ENCODE measurements around the gene LCE1C.

LCE1C gene

GRCh38 chr1:152806576-152806975 is at the start of gene LCE1C:
Gene LCE1C (minus strand): TSS chr1:152806651. CDS start chr1:152805478, 1,173 bp downstream.
- no peak for TF ChIP-seq CTCF (IDR thresholded peaks at IDR 0.05; ENCODE audit: borderline replicate concordance, insufficient read depth, low read depth, low read length)
- no peak within 1 kb of the TSS for H3K4me3 ChIP-seq (ENCODE audit: low read depth, low read length)

GRCh38 chr1:152855661-152856060 is 49.2 kb upstream of the LCE1C start:
- TF ChIP-seq CTCF (IDR thresholded peaks at IDR 0.05; ENCODE audit: borderline replicate concordance, insufficient read depth, low read depth, low read length) = no peak
- no peak overlapping the region for H3K4me3 ChIP-seq (ENCODE audit: low read depth, low read length)

GRCh38 chr1:152842556-152842955 is 36.1 kb upstream of the LCE1C start, which contains the start of gene LCE6A:
Gene LCE6A (plus strand): TSS chr1:152842856. CDS start chr1:152843521, 665 bp downstream.
- no peak for TF ChIP-seq CTCF (IDR thresholded peaks at IDR 0.05; ENCODE audit: borderline replicate concordance, insufficient read depth, low read depth, low read length)
- H3K4me3 ChIP-seq (ENCODE audit: low read depth, low read length) = no peak within 1 kb of the TSS

- H3K4me3 ChIP-seq (ENCODE audit: low read depth, low read length) = no peak overlapping the region
- TF ChIP-seq CTCF (IDR thresholded peaks at IDR 0.05; ENCODE audit: borderline replicate concordance, insufficient read depth, low read depth, low read length) = no peak
Measured at GRCh38 chr1:152836870-152837269, 30.4 kb upstream of the LCE1C start.

- no peak within 1 kb of the TSS for H3K4me3 ChIP-seq (ENCODE audit: low read depth, low read length)
- TF ChIP-seq CTCF (IDR thresholded peaks at IDR 0.05; ENCODE audit: borderline replicate concordance, insufficient read depth, low read depth, low read length) = no peak
Measured at GRCh38 chr1:152827173-152827572, 20.7 kb upstream of the LCE1C start, which contains the start of gene LCE1A. Gene LCE1A (plus strand): TSS chr1:152827473. CDS start chr1:152827473, 0 bp downstream.

GRCh38 chr1:152824964-152825363 is 18.5 kb upstream of the LCE1C start:
- H3K4me3 ChIP-seq (ENCODE audit: low read depth, low read length) = no peak overlapping the region
- TF ChIP-seq CTCF (IDR thresholded peaks at IDR 0.05; ENCODE audit: borderline replicate concordance, insufficient read depth, low read depth, low read length) = no peak

- H3K4me3 ChIP-seq (ENCODE audit: low read depth, low read length) = no peak overlapping the region
- no peak for TF ChIP-seq CTCF (IDR thresholded peaks at IDR 0.05; ENCODE audit: borderline replicate concordance, insufficient read depth, low read depth, low read length)
Measured at GRCh38 chr1:152823294-152823693, 16.8 kb upstream of the LCE1C start.

Data from GM12875 (cell line).